ENCODE data around the gene PDGFD. TPM values are rescaled to one million over a fixed set of nuclear protein-coding genes. Genes with fewer than 3 reads are reported as not detected.

PDGFD gene
- total RNA-seq, 1 experiment from 2014 or later: 2.6 TPM

GRCh38 chr11:104073950-104074705, 89.8 kb downstream of the PDGFD start:
- Mint-ChIP-seq H3K4me1 (peaks cover 10% of the 10 kb centered on the region), H3K27ac (peak overlapping the region; percentile 55; the same call in 1 of the 2 replicates), H3K4me3 (no peak overlapping the region), H3K27me3 (ENCODE audit: low read depth) (no peaks in the 10 kb centered on the region), H3K36me3 (no peaks in the 10 kb centered on the region), H3K9me3 (no peaks in the 10 kb centered on the region)
- ChIA-PET POLR2A (no interaction called here), CTCF (no interaction called here)
- DNase-seq (ENCODE audit: low spot score) (no peak), ATAC-seq (peak; percentile 95)
- TF ChIP-seq CREB1 (CRISPR knock-in tag; IDR thresholded peaks at IDR 0.05): no peak

DNA sequence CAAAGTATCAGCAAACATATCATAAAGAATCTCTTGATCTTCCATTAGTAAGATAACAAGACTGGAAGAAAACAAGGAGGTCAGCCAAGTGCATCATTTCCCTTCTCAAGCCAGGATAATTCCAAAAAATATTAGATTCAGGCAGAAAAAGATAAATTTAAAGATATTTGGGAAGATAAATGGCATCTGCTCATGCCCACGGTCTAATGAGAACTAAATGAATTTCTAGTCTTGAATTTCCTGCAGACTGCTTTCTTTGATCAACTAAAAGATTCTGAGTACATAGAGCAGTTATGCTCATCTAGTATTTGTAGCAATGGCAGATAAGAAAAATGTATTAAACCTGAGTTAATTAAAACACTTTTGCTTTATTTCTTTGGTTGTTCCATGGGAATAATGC, 96.4 kb downstream of the PDGFD start:
- Mint-ChIP-seq H3K36me3 (no peaks in the 10 kb centered on the region), H3K4me1 (no peaks in the 10 kb centered on the region), H3K4me3 (no peak overlapping the region), H3K27me3 (ENCODE audit: low read depth) (no peaks in the 10 kb centered on the region), H3K9me3 (no peaks in the 10 kb centered on the region), H3K27ac (no peak overlapping the region)
- no peak for DNase-seq (ENCODE audit: low spot score)
- POLR2A ChIA-PET: no interaction called here
- CTCF ChIA-PET: no interaction called here
- no peak for ATAC-seq
- TF ChIP-seq, protein P1, sequence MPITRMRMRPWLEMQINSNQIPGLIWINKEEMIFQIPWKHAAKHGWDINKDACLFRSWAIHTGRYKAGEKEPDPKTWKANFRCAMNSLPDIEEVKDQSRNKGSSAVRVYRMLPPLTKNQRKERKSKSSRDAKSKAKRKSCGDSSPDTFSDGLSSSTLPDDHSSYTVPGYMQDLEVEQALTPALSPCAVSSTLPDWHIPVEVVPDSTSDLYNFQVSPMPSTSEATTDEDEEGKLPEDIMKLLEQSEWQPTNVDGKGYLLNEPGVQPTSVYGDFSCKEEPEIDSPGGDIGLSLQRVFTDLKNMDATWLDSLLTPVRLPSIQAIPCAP (CRISPR knock-in tag; IDR thresholded peaks at IDR 0.05): no peak
- TF ChIP-seq ZNF138 (CRISPR knock-in tag; conservative IDR thresholded peaks at IDR 0.05) (no peak), ERG (CRISPR knock-in tag; IDR thresholded peaks at IDR 0.05) (no peak), AR (CRISPR knock-in tag; IDR thresholded peaks at IDR 0.05) (no peak), E2F5 (CRISPR knock-in tag; IDR thresholded peaks at IDR 0.05) (no peak), SOX15 (CRISPR knock-in tag; IDR thresholded peaks at IDR 0.05) (no peak)
- TF ChIP-seq, protein P2, sequence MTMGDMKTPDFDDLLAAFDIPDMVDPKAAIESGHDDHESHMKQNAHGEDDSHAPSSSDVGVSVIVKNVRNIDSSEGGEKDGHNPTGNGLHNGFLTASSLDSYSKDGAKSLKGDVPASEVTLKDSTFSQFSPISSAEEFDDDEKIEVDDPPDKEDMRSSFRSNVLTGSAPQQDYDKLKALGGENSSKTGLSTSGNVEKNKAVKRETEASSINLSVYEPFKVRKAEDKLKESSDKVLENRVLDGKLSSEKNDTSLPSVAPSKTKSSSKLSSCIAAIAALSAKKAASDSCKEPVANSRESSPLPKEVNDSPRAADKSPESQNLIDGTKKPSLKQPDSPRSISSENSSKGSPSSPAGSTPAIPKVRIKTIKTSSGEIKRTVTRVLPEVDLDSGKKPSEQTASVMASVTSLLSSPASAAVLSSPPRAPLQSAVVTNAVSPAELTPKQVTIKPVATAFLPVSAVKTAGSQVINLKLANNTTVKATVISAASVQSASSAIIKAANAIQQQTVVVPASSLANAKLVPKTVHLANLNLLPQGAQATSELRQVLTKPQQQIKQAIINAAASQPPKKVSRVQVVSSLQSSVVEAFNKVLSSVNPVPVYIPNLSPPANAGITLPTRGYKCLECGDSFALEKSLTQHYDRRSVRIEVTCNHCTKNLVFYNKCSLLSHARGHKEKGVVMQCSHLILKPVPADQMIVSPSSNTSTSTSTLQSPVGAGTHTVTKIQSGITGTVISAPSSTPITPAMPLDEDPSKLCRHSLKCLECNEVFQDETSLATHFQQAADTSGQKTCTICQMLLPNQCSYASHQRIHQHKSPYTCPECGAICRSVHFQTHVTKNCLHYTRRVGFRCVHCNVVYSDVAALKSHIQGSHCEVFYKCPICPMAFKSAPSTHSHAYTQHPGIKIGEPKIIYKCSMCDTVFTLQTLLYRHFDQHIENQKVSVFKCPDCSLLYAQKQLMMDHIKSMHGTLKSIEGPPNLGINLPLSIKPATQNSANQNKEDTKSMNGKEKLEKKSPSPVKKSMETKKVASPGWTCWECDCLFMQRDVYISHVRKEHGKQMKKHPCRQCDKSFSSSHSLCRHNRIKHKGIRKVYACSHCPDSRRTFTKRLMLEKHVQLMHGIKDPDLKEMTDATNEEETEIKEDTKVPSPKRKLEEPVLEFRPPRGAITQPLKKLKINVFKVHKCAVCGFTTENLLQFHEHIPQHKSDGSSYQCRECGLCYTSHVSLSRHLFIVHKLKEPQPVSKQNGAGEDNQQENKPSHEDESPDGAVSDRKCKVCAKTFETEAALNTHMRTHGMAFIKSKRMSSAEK (CRISPR knock-in tag; IDR thresholded peaks at IDR 0.05; ENCODE audit: borderline replicate concordance): no peak
- TF ChIP-seq, protein P3, sequence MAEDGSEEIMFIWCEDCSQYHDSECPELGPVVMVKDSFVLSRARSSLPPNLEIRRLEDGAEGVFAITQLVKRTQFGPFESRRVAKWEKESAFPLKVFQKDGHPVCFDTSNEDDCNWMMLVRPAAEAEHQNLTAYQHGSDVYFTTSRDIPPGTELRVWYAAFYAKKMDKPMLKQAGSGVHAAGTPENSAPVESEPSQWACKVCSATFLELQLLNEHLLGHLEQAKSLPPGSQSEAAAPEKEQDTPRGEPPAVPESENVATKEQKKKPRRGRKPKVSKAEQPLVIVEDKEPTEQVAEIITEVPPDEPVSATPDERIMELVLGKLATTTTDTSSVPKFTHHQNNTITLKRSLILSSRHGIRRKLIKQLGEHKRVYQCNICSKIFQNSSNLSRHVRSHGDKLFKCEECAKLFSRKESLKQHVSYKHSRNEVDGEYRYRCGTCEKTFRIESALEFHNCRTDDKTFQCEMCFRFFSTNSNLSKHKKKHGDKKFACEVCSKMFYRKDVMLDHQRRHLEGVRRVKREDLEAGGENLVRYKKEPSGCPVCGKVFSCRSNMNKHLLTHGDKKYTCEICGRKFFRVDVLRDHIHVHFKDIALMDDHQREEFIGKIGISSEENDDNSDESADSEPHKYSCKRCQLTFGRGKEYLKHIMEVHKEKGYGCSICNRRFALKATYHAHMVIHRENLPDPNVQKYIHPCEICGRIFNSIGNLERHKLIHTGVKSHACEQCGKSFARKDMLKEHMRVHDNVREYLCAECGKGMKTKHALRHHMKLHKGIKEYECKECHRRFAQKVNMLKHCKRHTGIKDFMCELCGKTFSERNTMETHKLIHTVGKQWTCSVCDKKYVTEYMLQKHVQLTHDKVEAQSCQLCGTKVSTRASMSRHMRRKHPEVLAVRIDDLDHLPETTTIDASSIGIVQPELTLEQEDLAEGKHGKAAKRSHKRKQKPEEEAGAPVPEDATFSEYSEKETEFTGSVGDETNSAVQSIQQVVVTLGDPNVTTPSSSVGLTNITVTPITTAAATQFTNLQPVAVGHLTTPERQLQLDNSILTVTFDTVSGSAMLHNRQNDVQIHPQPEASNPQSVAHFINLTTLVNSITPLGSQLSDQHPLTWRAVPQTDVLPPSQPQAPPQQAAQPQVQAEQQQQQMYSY (CRISPR knock-in tag; IDR thresholded peaks at IDR 0.05): no peak

All from WTC11 (cell line).